Astrocyte (in vitro differentiated cells and primary cell): ENCODE results near the gene CDC42BPG. TPM values are rescaled to one million over a fixed set of nuclear protein-coding genes. Genes with fewer than 3 reads are reported as not detected.

Experiments
- DNase-seq: peaks from one replicate; pipeline ENCODE4 v3.0.0-alpha.2; 2010; ENCODE audit warnings: low read depth
- FAIRE-seq: peaks from 2 replicates; lab custom pipeline; 2011; peaks lifted over from hg19 to GRCh38; lab: Jason Lieb, UNC
- H2AFZ ChIP-seq: 2 replicates; pipeline ENCODE4 v1.6.0; 2012; ENCODE audit warnings: low read depth, low read length, inconsistent platforms
- H3K27ac ChIP-seq: 2 replicates; pipeline ENCODE4 v1.5.1; 2011; ENCODE audit warnings: low read depth, low read length, inconsistent platforms
- H3K27me3 ChIP-seq: 2 replicates; pipeline ENCODE4 v1.6.0; 2011; ENCODE audit warnings: low read length, inconsistent platforms; ENCODE audit not compliant: insufficient read depth
- H3K36me3 ChIP-seq: 2 replicates; pipeline ENCODE4 v1.5.1; 2011; ENCODE audit warnings: low read length, inconsistent platforms; ENCODE audit not compliant: insufficient read depth
- H3K4me1 ChIP-seq: 2 replicates; pipeline ENCODE4 v1.5.1; 2011; ENCODE audit warnings: low read length, inconsistent platforms; ENCODE audit not compliant: insufficient read depth
- H3K4me2 ChIP-seq: 2 replicates; pipeline ENCODE4 v1.6.0; 2012; ENCODE audit warnings: low read length, inconsistent platforms
- H3K4me3 ChIP-seq: 2 replicates; pipeline ENCODE4 v1.5.1; 2011; ENCODE audit warnings: low read depth, mild to moderate bottlenecking, low read length, inconsistent platforms; ENCODE audit not compliant: insufficient read depth
- H3K79me2 ChIP-seq: 2 replicates; pipeline ENCODE4 v1.6.0; 2012; ENCODE audit warnings: mild to moderate bottlenecking, low read length, inconsistent platforms; ENCODE audit not compliant: insufficient read depth
- H3K9ac ChIP-seq: 2 replicates; pipeline ENCODE4 v1.6.0; 2012; ENCODE audit warnings: mild to moderate bottlenecking, low read length, inconsistent platforms
- H3K9me3 ChIP-seq: 2 replicates; pipeline ENCODE4 v1.5.1; 2012; ENCODE audit warnings: low read depth, mild to moderate bottlenecking, low read length, inconsistent platforms; ENCODE audit not compliant: insufficient read depth
- H4K20me1 ChIP-seq: 2 replicates; pipeline ENCODE4 v1.6.0; 2012; ENCODE audit warnings: low read length, inconsistent platforms; ENCODE audit not compliant: insufficient read depth
- H3K27ac Mint-ChIP-seq: one replicate; pipeline ENCODE4 v1.8.0; 2021; ENCODE audit warnings: mild to moderate bottlenecking, mixed read lengths; ENCODE audit not compliant: unreplicated experiment
- H3K27me3 Mint-ChIP-seq: one replicate; pipeline ENCODE4 v1.8.0; 2021; ENCODE audit warnings: low read depth, mixed read lengths; ENCODE audit not compliant: unreplicated experiment
- H3K36me3 Mint-ChIP-seq: one replicate; pipeline ENCODE4 v1.8.0; 2021; ENCODE audit warnings: low read depth, mixed read lengths; ENCODE audit not compliant: unreplicated experiment
- H3K4me1 Mint-ChIP-seq: one replicate; pipeline ENCODE4 v1.8.0; 2021; ENCODE audit warnings: low read depth, mixed read lengths; ENCODE audit not compliant: unreplicated experiment
- H3K4me3 Mint-ChIP-seq: one replicate; pipeline ENCODE4 v1.8.0; 2021; ENCODE audit warnings: mild to moderate bottlenecking, moderate library complexity, mixed read lengths; ENCODE audit not compliant: unreplicated experiment
- H3K9me3 Mint-ChIP-seq: one replicate; pipeline ENCODE4 v1.8.0; 2021; ENCODE audit warnings: mild to moderate bottlenecking, mixed read lengths; ENCODE audit not compliant: unreplicated experiment
- EZH2 ChIP-seq: IDR thresholded peaks from 2 replicates; pipeline ENCODE4 v1.6.1; 2012; ENCODE audit warnings: mild to moderate bottlenecking, low read length, inconsistent platforms; ENCODE audit not compliant: insufficient read depth
- total RNA-seq: library from RNA; stranded (reverse); gene quantifications from 2 replicates; pipeline ENCODE4 v1.2.1, GENCODE V29; 2021
- TF ChIP-seq, protein P1 (sequence below): IDR thresholded peaks from 2 replicates; pipeline ENCODE4 v1.5.1; 2011; ENCODE audit warnings: low read depth, mild to moderate bottlenecking, inconsistent platforms, low read length, moderate library complexity; ENCODE audit not compliant: insufficient read depth

The CDC42BPG gene
- total RNA-seq, 1 donor from 2014 or later = 4.6 TPM

DNA sequence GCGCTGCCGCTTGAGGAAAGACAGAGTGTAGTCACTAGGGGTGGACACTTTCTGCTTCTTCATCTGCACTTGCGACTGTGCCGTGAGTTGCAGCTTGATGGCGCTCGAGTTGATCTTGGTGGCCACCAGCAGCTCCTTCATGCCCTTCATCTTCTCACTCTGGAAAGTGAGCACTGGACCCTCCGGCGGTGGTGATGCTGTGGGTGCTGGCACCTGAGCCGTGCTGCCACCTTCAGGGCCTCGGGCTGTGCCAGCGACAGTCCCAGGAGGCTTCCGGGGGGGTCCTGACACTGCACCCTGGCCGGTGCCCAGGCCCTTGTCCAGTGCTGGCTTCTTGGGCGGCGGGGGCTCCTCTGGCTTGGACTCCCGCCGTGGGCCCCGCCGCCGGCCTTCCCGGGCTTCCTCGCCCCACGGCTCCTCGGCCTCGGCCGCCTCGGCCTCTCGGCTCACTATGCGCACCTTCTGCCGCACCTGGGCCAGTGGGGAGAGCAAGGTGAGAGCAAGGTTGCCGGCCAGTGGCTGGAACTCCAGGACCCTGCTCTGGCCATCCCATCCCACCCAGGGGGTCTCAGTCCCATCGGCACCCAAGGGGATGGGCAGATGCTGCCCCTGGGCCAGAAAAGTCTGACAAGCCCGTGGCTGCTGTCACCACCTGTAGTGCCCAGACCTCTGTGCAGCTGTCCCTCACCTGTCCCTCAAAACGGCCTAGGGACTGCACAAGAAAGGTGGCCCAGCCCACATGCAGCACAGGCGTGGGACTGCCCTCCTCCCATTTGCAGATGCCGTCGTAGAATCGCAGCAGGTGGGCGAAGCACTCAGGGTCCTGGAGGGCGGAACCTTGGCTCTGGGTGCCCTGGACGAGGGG, 39.9 kb downstream of the CDC42BPG start:
- Histone ChIP-seq H3K79me2 (peaks cover 9% of the 10 kb centered on the region), H4K20me1 (peaks cover 18% of the 10 kb centered on the region), H3K27ac (no peak overlapping the region), H3K4me2 (peak overlapping the region; percentile 91), H3K4me1 (peaks cover 14% of the 10 kb centered on the region), H3K4me3 (no peak overlapping the region), H3K9ac (no peak overlapping the region), H3K9me3 (no peaks in the 10 kb centered on the region), H3K27me3 (no peaks in the 10 kb centered on the region), H3K36me3 (peaks cover 2% of the 10 kb centered on the region), H2AFZ (no peak overlapping the region)
- no peak for FAIRE-seq
- Mint-ChIP-seq H3K36me3 (peaks cover 4% of the 10 kb centered on the region), H3K4me1 (peaks cover 5% of the 10 kb centered on the region), H3K9me3 (no peaks in the 10 kb centered on the region), H3K4me3 (peak overlapping the region; percentile 94), H3K27me3 (no peaks in the 10 kb centered on the region), H3K27ac (no peak overlapping the region)
- TF ChIP-seq EZH2 = no peak
- no peak for DNase-seq

GRCh38 chr11:64803846-64804345, 40.6 kb downstream of the CDC42BPG start:
- Histone ChIP-seq H3K4me1 (peaks cover 9% of the 10 kb centered on the region), H3K4me2 (peak overlapping the region; percentile 91), H3K9me3 (no peaks in the 10 kb centered on the region), H3K4me3 (peak overlapping the region; percentile 74), H3K36me3 (peaks cover 2% of the 10 kb centered on the region), H3K27ac (peak overlapping the region; percentile 8), H4K20me1 (peaks cover 18% of the 10 kb centered on the region), H3K79me2 (peaks cover 2% of the 10 kb centered on the region), H2AFZ (peak overlapping the region; percentile 23), H3K9ac (peak overlapping the region; percentile 81), H3K27me3 (no peaks in the 10 kb centered on the region)
- TF ChIP-seq, protein P1, sequence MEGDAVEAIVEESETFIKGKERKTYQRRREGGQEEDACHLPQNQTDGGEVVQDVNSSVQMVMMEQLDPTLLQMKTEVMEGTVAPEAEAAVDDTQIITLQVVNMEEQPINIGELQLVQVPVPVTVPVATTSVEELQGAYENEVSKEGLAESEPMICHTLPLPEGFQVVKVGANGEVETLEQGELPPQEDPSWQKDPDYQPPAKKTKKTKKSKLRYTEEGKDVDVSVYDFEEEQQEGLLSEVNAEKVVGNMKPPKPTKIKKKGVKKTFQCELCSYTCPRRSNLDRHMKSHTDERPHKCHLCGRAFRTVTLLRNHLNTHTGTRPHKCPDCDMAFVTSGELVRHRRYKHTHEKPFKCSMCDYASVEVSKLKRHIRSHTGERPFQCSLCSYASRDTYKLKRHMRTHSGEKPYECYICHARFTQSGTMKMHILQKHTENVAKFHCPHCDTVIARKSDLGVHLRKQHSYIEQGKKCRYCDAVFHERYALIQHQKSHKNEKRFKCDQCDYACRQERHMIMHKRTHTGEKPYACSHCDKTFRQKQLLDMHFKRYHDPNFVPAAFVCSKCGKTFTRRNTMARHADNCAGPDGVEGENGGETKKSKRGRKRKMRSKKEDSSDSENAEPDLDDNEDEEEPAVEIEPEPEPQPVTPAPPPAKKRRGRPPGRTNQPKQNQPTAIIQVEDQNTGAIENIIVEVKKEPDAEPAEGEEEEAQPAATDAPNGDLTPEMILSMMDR = no peak
- TF ChIP-seq EZH2 = no peak
- Mint-ChIP-seq H3K9me3 (no peaks in the 10 kb centered on the region), H3K4me3 (peak overlapping the region; percentile 94), H3K27me3 (no peaks in the 10 kb centered on the region), H3K36me3 (peaks cover 5% of the 10 kb centered on the region), H3K4me1 (peaks cover 2% of the 10 kb centered on the region), H3K27ac (peak overlapping the region; percentile 94)
- FAIRE-seq = no peak
- DNase-seq = no peak

DNA sequence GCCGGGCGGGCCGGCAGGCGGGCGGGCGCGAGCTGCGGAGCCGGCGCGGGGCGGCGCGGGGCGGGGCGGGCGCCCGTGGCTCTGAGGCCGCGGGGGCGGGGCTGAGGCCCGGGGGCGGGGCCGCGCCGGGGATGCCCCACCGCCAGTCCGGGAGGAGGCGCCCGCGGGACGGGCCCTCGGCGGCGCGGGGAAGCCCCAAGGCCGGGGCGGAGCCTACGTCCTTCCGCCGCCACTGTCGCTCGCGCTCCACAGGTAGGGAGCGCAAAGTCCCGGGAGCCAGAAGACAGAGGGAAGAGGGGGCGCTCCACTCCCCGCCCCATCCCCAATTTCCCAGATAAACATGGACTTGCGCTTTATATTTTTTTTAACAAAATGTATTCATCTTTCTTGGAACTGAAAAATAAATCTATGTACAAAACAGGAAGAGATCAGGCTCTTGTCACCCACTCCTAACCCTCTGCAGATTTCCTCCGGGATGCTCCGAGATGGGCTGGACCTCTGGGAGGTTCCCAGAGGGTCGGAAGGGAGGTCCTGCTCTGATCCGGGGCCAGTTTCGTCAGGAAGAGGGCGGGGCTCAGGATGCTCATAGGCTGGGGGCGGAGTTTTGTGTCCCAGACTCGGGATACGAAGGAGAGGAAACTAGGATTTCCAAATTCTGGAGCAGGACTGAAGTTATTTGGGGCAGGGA, 41.2 kb downstream of the CDC42BPG start, which contains the start of gene MAP4K2:
TSS of gene MAP4K2 (minus strand) at position 57 of the 688 bp plus-strand sequence. CDS start 65 bp downstream, outside the sequence.
- peak within 1 kb of the TSS; percentile 81 for H3K9ac ChIP-seq
- H3K4me2 ChIP-seq = peak within 1 kb of the TSS; percentile 91
- peaks cover 2% of the 10 kb centered on the region for H3K4me1 Mint-ChIP-seq
- peak within 1 kb of the TSS; percentile 67 for H3K27ac ChIP-seq
- H3K9me3 ChIP-seq = no peaks in the 10 kb centered on the region
- H3K27me3 ChIP-seq = no peaks in the 10 kb centered on the region
- H3K36me3 ChIP-seq = peaks cover 2% of the 10 kb centered on the region
- DNase-seq (peak; percentile 50), FAIRE-seq (no peak)
- H3K27ac Mint-ChIP-seq = peak within 1 kb of the TSS; percentile 94
- peaks cover 18% of the 10 kb centered on the region for H4K20me1 ChIP-seq
- H3K79me2 ChIP-seq = no peaks in the 10 kb centered on the region
- TF ChIP-seq, protein P1 = no peak
- no peak for TF ChIP-seq EZH2
- H3K4me3 ChIP-seq = peak within 1 kb of the TSS; percentile 74
- H3K4me1 ChIP-seq = peaks cover 9% of the 10 kb centered on the region
- no peaks in the 10 kb centered on the region for H3K9me3 Mint-ChIP-seq
- peaks cover 7% of the 10 kb centered on the region for H3K36me3 Mint-ChIP-seq
- no peaks in the 10 kb centered on the region for H3K27me3 Mint-ChIP-seq
- peak within 1 kb of the TSS; percentile 69 for H2AFZ ChIP-seq
- H3K4me3 Mint-ChIP-seq = peak within 1 kb of the TSS; percentile 94
